SK-N-SH (cell line): ENCODE results near the gene SUSD3. TPM values are rescaled to one million over a fixed set of nuclear protein-coding genes. Genes with fewer than 3 reads are reported as not detected.

Source experiments
- CTCF ChIA-PET: fragments of 300-600, 350-600 bp; formaldehyde crosslinking; extraction: SDS; loops from one replicate; lab custom pipeline; 2021; lab: Yijun Ruan, JAX
- POLR2A ChIA-PET: fragments of 350-600 bp; sonication (Branson Sonifier 250); formaldehyde crosslinking; extraction: SDS; loops from one replicate; lab custom pipeline; 2020; ENCODE audit warnings: antibody characterized with exemption, inconsistent platforms; lab: Yijun Ruan, JAX
- DNase-seq: peaks from one replicate; pipeline ENCODE4 v3.0.0; 2012
- H2AFZ ChIP-seq: fragments of 200-600 bp; sonication (generic); 2 replicates; pipeline ENCODE4 v1.8.1; 2016; ENCODE audit warnings: antibody characterized with exemption, mild to moderate bottlenecking, low read depth
- H3F3A ChIP-seq: fragments of 200-600 bp; sonication (generic); replicated peaks from 2 replicates; pipeline ENCODE3; 2016; ENCODE audit warnings: antibody characterized with exemption, mild to moderate bottlenecking; ENCODE audit not compliant: insufficient read depth
- H3K27ac ChIP-seq, 2 experiments: fragments of 200-500 bp in 1 of 2; fragments of 200-600 bp in 1 of 2; sonication (Bioruptor generic) in 1 of 2; sonication (generic), shearing (Covaris generic) in 1 of 2; 2 replicates each; pipeline versions ENCODE4 v1.5.1 to v1.6.1; 2014 to 2016; ENCODE audit warnings: low read depth in 2 of 2, inconsistent platforms in 1 of 2, low read length in 1 of 2, mild to moderate bottlenecking in 1 of 2, mixed read lengths in 1 of 2
- H3K27me3 ChIP-seq: fragments of 200-600 bp; sonication (generic), shearing (Covaris generic); 2 replicates; pipeline ENCODE4 v1.6.1; 2016; ENCODE audit warnings: mixed run types; ENCODE audit not compliant: insufficient read depth
- H3K36me3 ChIP-seq, 2 experiments: fragments of 200-500 bp in 1 of 2; fragments of 200-600 bp in 1 of 2; sonication (Bioruptor generic) in 1 of 2; sonication (generic) in 1 of 2; replicated peaks in 1 of 2; 2 replicates each; pipeline versions ENCODE3 to v1.5.1; 2014 to 2016; ENCODE audit warnings: low read length in 1 of 2, mild to moderate bottlenecking in 1 of 2; ENCODE audit not compliant: insufficient read depth in 2 of 2, control insufficient read depth in 1 of 2
- H3K4me1 ChIP-seq, 2 experiments: fragments of 200-500 bp in 1 of 2; fragments of 200-600 bp in 1 of 2; sonication (Bioruptor generic) in 1 of 2; sonication (generic), shearing (Covaris generic) in 1 of 2; 2 replicates each; pipeline versions ENCODE4 v1.5.1 to v1.6.1; 2014 to 2016; ENCODE audit warnings: low read depth in 1 of 2, low read length in 1 of 2, mixed run types in 1 of 2; ENCODE audit not compliant: insufficient read depth in 2 of 2, control insufficient read depth in 1 of 2
- H3K4me2 ChIP-seq: fragments of 200-600 bp; sonication (generic), shearing (Covaris generic); 2 replicates; pipeline ENCODE4 v1.6.1; 2017; ENCODE audit warnings: mixed run types
- H3K4me3 ChIP-seq, 2 experiments: fragments of 200-500 bp in 1 of 2; fragments of 200-600 bp in 1 of 2; sonication (Bioruptor generic) in 1 of 2; sonication (generic), shearing (Covaris generic) in 1 of 2; 2 replicates each; pipeline versions ENCODE4 v1.5.1 to v1.8.1; 2014 to 2016; ENCODE audit warnings: low read depth in 2 of 2, inconsistent platforms in 1 of 2, low read length in 1 of 2, mild to moderate bottlenecking in 1 of 2, mixed read lengths in 1 of 2, moderate library complexity in 1 of 2
- H3K79me2 ChIP-seq: fragments of 200-600 bp; sonication (generic); 2 replicates; pipeline ENCODE4 v1.8.1; 2017; ENCODE audit warnings: mild to moderate bottlenecking; ENCODE audit not compliant: insufficient read depth
- H3K9ac ChIP-seq: fragments of 200-600 bp; sonication (generic); 2 replicates; pipeline ENCODE4 v1.6.1; 2017; ENCODE audit warnings: mixed run types
- H3K9me2 ChIP-seq: fragments of 200-600 bp; sonication (generic); 2 replicates; pipeline ENCODE4 v1.6.1; 2017; ENCODE audit warnings: mixed run types
- H3K9me3 ChIP-seq: fragments of 200-600 bp; sonication (generic); 2 replicates; pipeline ENCODE4 v1.6.1; 2017; ENCODE audit warnings: mixed run types, mild to moderate bottlenecking, moderate library complexity
- H4K20me1 ChIP-seq: fragments of 200-600 bp; sonication (generic); 2 replicates; pipeline ENCODE4 v1.6.1; 2017; ENCODE audit warnings: mild to moderate bottlenecking, mixed run types; ENCODE audit not compliant: insufficient read depth
- CTCF ChIP-seq: fragments of 200-600 bp; sonication (generic); IDR thresholded peaks from 2 replicates; pipeline ENCODE4 v1.6.1; 2017; ENCODE audit warnings: antibody characterized with exemption, mild to moderate bottlenecking, moderate library complexity
- ELF1 ChIP-seq: IDR thresholded peaks from 2 replicates; pipeline ENCODE4 v1.4.0; 2012
- EP300 ChIP-seq, 2 experiments: IDR thresholded peaks; 2 replicates each; pipeline versions ENCODE4 v1.4.0 to v1.6.1; 2012; ENCODE audit warnings: borderline replicate concordance in 1 of 2, low read depth in 1 of 2, low read length in 1 of 2
- EZH2phosphoT487 ChIP-seq: fragments of 200-600 bp; sonication (generic); IDR thresholded peaks from 2 replicates; pipeline ENCODE4 v1.6.1; 2017; ENCODE audit warnings: low read depth, mixed run types, mild to moderate bottlenecking, antibody characterized with exemption, moderate library complexity, borderline replicate concordance
- FOSL2 ChIP-seq: IDR thresholded peaks from 2 replicates; pipeline ENCODE4 v1.4.0; 2012; ENCODE audit warnings: low read depth, mild to moderate bottlenecking, moderate library complexity, borderline replicate concordance
- FOXJ3 ChIP-seq: sonication (generic); formaldehyde crosslinking; IDR thresholded peaks from 2 replicates; pipeline ENCODE4 v1.5.1; 2020; ENCODE audit warnings: mild to moderate bottlenecking, missing genetic modification reagents
- JUND ChIP-seq: IDR thresholded peaks from 2 replicates; pipeline ENCODE4 v1.4.0; 2012
- MEF2A ChIP-seq: IDR thresholded peaks from 2 replicates; pipeline ENCODE4 v1.4.0; 2012; ENCODE audit warnings: low read depth, borderline replicate concordance
- MXI1 ChIP-seq: IDR thresholded peaks from 2 replicates; pipeline ENCODE4 v1.6.1; 2012; ENCODE audit warnings: mild to moderate bottlenecking, low read depth, low read length, improper control_type of control experiment
- NFIC ChIP-seq: IDR thresholded peaks from 2 replicates; pipeline ENCODE4 v1.4.0; 2012; ENCODE audit warnings: borderline replicate concordance
- RCOR1 ChIP-seq: fragments of 150-350 bp; IDR thresholded peaks from 2 replicates; pipeline ENCODE4 v1.6.1; 2017; ENCODE audit warnings: antibody characterized with exemption, low read length
- RXRA ChIP-seq: IDR thresholded peaks from 2 replicates; pipeline ENCODE4 v1.4.0; 2012; ENCODE audit warnings: low read depth, mild to moderate bottlenecking, borderline replicate concordance
- TAF1 ChIP-seq: IDR thresholded peaks from 2 replicates; pipeline ENCODE4 v1.6.1; 2012; ENCODE audit warnings: low read depth, mild to moderate bottlenecking, low read length, moderate library complexity, borderline replicate concordance
- TCF12 ChIP-seq: IDR thresholded peaks from 2 replicates; pipeline ENCODE4 v1.4.0; 2012
- WGBS: methylation state at CpG from one replicate; pipeline ENCODE4 v1.1.6; 2017; ENCODE audit warnings: low lambda C conversion rate; 5-methylcytosine and 5-hydroxymethylcytosine counted together
- polyA plus RNA-seq, 3 experiments: library from polyadenylated mRNA; depleted of rRNA; stranded (reverse); fragments of >200 nt; gene quantifications; 2 replicates each; pipeline ENCODE4 v1.2.3, GENCODE V29; 2012
- TF ChIP-seq, protein P1 (sequence below): IDR thresholded peaks from 2 replicates; pipeline ENCODE4 v1.4.0; 2012; ENCODE audit warnings: low read depth, borderline replicate concordance
- TF ChIP-seq, protein P2 (sequence below): IDR thresholded peaks from 2 replicates; pipeline ENCODE4; 2012
- TF ChIP-seq, protein P3 (sequence below): IDR thresholded peaks from 2 replicates; pipeline ENCODE4 v1.4.0; 2012; ENCODE audit warnings: low read depth, borderline replicate concordance

The SUSD3 gene
- polyA plus RNA-seq, 1 of the 3 experiments (the other 2 are of a cell fraction): 0.49 TPM

DNA sequence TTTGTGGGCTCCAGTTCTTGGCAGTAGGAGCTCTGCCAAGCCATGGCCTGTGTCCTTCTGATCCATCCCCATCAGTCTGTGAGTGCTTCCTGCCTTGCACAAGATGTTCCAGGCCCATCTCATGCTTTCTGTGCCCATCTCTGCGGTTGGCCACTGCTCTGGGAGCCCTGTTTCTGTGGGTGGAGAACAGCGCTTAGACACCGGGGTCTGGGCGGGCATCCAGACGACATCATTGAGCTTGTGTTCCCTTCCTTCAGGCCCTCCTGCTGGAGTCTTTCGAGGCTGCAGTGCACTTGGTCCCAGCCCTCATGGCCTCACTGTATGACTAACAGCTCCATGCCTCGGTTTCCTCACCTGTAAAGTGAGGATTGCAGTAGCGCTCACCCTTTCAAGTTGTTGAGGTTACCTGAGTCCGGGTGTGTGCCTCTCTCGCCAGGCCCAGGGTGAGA, 22.6 kb downstream of the SUSD3 start (continued):
- TF ChIP-seq MEF2A (no peak), NFIC (no peak), RXRA (no peak)

DNA sequence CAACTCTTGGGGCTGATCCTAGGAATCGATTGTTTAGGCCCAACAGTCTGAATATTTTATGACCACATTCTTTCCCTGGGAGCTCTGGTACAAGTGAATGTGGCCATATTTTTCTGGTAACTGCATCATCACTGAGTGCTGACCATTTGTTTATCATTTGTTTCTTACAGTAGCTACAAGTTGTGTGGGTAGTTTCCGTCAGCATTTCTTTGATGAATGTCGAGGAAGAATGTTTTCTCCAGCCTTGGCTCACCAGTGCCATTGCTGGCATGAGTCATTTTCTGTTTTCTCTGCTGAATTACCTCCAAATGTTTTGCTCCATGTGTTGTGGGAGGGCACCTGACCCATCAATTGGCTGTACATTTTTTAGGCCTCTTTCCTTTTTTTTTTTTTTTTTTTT, 23.4 kb downstream of the SUSD3 start:
- 60% methylated on average over 3 of the region's 3 CpGs for WGBS
- Histone ChIP-seq H3K4me2 (no peak overlapping the region), H3K36me3 (no peaks in the 10 kb centered on the region), H3K9me3 (no peaks in the 10 kb centered on the region), H3F3A (no peaks in the 10 kb centered on the region), H3K9ac (no peak overlapping the region), H2AFZ (no peak overlapping the region), H3K4me3 (no peak overlapping the region), H3K9me2 (no peaks in the 10 kb centered on the region), H3K27me3 (no peaks in the 10 kb centered on the region), H3K4me1 (peaks cover 0 to 7% of the 10 kb centered on the region in 2 experiments; a peak in 1 of 4 replicates), H3K27ac (no peak overlapping the region), H3K79me2 (no peaks in the 10 kb centered on the region), H4K20me1 (no peaks in the 10 kb centered on the region)
- no peak for DNase-seq
- ChIA-PET POLR2A (interaction anchor here (3.1 kb wide), 1 partner anchor 13 kb away, joined by 6 read pairs; no protein-coding TSS in a partner anchor), CTCF (interaction anchor here (0.9 to 1.4 kb wide), 2 partner anchors 9 to 78 kb away, joined by 3 to 4 read pairs; no protein-coding TSS in a partner anchor)
- TF ChIP-seq, protein P1, sequence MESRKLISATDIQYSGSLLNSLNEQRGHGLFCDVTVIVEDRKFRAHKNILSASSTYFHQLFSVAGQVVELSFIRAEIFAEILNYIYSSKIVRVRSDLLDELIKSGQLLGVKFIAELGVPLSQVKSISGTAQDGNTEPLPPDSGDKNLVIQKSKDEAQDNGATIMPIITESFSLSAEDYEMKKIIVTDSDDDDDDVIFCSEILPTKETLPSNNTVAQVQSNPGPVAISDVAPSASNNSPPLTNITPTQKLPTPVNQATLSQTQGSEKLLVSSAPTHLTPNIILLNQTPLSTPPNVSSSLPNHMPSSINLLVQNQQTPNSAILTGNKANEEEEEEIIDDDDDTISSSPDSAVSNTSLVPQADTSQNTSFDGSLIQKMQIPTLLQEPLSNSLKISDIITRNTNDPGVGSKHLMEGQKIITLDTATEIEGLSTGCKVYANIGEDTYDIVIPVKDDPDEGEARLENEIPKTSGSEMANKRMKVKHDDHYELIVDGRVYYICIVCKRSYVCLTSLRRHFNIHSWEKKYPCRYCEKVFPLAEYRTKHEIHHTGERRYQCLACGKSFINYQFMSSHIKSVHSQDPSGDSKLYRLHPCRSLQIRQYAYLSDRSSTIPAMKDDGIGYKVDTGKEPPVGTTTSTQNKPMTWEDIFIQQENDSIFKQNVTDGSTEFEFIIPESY: no peak
- TF ChIP-seq TAF1 (no peak), EP300 (IDR thresholded peaks at IDR 0.05; ENCODE audit: borderline replicate concordance in 1 of 2, low read depth in 1 of 2, low read length in 1 of 2) (no peak), CTCF (no peak), EZH2phosphoT487 (no peak)

DNA sequence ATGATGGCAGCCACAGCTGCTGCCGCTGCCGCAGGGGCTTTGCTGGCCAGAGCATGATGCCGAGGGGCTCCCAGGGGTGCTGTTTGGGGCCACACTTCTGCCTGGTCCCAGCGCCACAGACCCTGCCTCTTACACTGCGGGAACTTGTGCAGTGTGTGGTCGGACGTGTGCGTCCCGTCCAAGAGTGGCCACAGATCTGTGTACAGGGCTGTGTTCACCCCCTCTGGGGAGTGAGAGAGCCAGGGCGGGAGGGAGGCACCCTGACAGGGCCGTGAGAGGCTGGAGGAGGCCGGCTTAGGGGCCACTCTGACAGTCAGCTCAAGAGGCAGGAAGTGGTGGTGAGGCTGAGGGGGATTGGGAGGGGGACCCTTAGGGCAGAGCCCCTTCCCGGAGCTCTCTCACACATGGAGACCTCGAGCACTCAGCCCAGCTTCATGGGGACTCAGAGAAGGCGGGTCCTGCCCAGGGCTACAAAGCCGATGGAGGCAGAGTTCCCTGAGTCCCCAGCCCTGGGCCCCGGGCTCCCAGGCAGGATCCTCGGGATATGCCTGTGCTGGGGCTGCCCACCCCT, 24.4 kb downstream of the SUSD3 start:
- 68% methylated on average over 4 of the region's 18 CpGs for WGBS
- H2AFZ ChIP-seq: no peak overlapping the region
- TF ChIP-seq RCOR1: no peak
- no peak for TF ChIP-seq MEF2A
- TF ChIP-seq, protein P2, sequence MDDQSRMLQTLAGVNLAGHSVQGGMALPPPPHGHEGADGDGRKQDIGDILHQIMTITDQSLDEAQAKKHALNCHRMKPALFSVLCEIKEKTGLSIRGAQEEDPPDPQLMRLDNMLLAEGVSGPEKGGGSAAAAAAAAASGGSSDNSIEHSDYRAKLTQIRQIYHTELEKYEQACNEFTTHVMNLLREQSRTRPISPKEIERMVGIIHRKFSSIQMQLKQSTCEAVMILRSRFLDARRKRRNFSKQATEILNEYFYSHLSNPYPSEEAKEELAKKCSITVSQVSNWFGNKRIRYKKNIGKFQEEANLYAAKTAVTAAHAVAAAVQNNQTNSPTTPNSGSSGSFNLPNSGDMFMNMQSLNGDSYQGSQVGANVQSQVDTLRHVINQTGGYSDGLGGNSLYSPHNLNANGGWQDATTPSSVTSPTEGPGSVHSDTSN: no peak
- TF ChIP-seq TCF12: no peak
- no peak for TF ChIP-seq FOXJ3 (CRISPR knock-in tag)
- TF ChIP-seq, protein P3, sequence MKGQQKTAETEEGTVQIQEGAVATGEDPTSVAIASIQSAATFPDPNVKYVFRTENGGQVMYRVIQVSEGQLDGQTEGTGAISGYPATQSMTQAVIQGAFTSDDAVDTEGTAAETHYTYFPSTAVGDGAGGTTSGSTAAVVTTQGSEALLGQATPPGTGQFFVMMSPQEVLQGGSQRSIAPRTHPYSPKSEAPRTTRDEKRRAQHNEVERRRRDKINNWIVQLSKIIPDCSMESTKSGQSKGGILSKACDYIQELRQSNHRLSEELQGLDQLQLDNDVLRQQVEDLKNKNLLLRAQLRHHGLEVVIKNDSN: no peak
- TF ChIP-seq MXI1: no peak
- no peak for TF ChIP-seq ELF1
- TF ChIP-seq FOSL2: no peak
- TF ChIP-seq, protein P1: no peak
- no peak for TF ChIP-seq JUND
- no peak for TF ChIP-seq RXRA

More for the DNA sequence above, 24.4 kb downstream of the SUSD3 start:
- Histone ChIP-seq H4K20me1 (no peaks in the 10 kb centered on the region), H3K4me2 (no peak overlapping the region), H3K4me3 (no peak overlapping the region), H3K36me3 (no peaks in the 10 kb centered on the region), H3K9me3 (no peaks in the 10 kb centered on the region), H3F3A (no peaks in the 10 kb centered on the region), H3K27ac (no peak overlapping the region), H3K27me3 (no peaks in the 10 kb centered on the region), H3K9me2 (no peaks in the 10 kb centered on the region), H3K4me1 (peaks cover 0 to 7% of the 10 kb centered on the region in 2 experiments; a peak in 1 of 4 replicates), H3K9ac (no peak overlapping the region), H3K79me2 (no peaks in the 10 kb centered on the region)
- DNase-seq: peak; percentile 16
- ChIA-PET CTCF (no interaction called here), POLR2A (interaction anchor here (3.1 kb wide), 1 partner anchor 12 kb away, joined by 6 read pairs; no protein-coding TSS in a partner anchor)
